Panc1 (cell line): ENCODE data around the gene EGFL7. TPM values are rescaled to one million over a fixed set of nuclear protein-coding genes. Genes with fewer than 3 reads are reported as not detected.

ENCODE experiments used
- ATAC-seq: fragments of 200-7000 bp; cut with Tn5 transposase; 2 replicates; pipeline ENCODE4 v1.9.1; 2020; ENCODE audit warnings: mild to moderate bottlenecking, moderate library complexity
- BruUV-seq: library from RNA; stranded (reverse); fragments of 400-500 nt; replicated peaks from 2 replicates; lab custom pipeline; 2021; lab: Mats Ljungman, UMichigan
- CTCF ChIA-PET: fragments of 300-600 bp; sonication (Branson Sonifier 250); formaldehyde crosslinking; loops from one replicate; lab custom pipeline; 2022; ENCODE audit warnings: antibody characterized with exemption; lab: Charles Lee
- POLR2A ChIA-PET: fragments of 300-600 bp; sonication (Branson Sonifier 250); formaldehyde crosslinking; loops from one replicate; lab custom pipeline; 2022; ENCODE audit warnings: antibody characterized with exemption; lab: Charles Lee
- DNase-seq: peaks from one replicate; pipeline ENCODE4 v3.0.0-alpha.2; 2010; ENCODE audit warnings: low read depth, low spot score
- H3K27ac ChIP-seq: 2 replicates; pipeline ENCODE4 v1.5.1; 2011; ENCODE audit warnings: mild to moderate bottlenecking, low read length, inconsistent platforms
- H3K27me3 ChIP-seq: fragments of 200-500 bp; sonication (Bioruptor generic); 2 replicates; pipeline ENCODE4 v1.6.0; 2014; ENCODE audit warnings: low read length, inconsistent platforms; ENCODE audit not compliant: control insufficient read depth, insufficient read depth
- H3K36me3 ChIP-seq: fragments of 200-500 bp; sonication (Bioruptor generic); 2 replicates; pipeline ENCODE4 v1.5.1; 2014; ENCODE audit warnings: inconsistent platforms, mild to moderate bottlenecking, low read length, moderate library complexity; ENCODE audit not compliant: control insufficient read depth, insufficient read depth
- H3K4me1 ChIP-seq: 2 replicates; pipeline ENCODE4 v1.5.1; 2011; ENCODE audit warnings: inconsistent platforms, mild to moderate bottlenecking, low read length, moderate library complexity; ENCODE audit not compliant: control insufficient read depth, insufficient read depth
- H3K4me3 ChIP-seq, 2 experiments: 2 replicates each; pipeline ENCODE4 v1.5.1; 2011 to 2012; ENCODE audit warnings: low read depth in 2 of 2, low read length in 2 of 2, mild to moderate bottlenecking in 2 of 2, inconsistent platforms in 1 of 2, moderate library complexity in 1 of 2
- H3K9me3 ChIP-seq: fragments of 200-500 bp; sonication (Bioruptor generic); 2 replicates; pipeline ENCODE4 v1.5.1; 2014; ENCODE audit warnings: low read depth, mild to moderate bottlenecking, inconsistent platforms, low read length, moderate library complexity; ENCODE audit not compliant: control insufficient read depth, insufficient read depth
- POLR2AphosphoS5 ChIP-seq: IDR thresholded peaks from 2 replicates; pipeline ENCODE4 v1.6.1; 2012; ENCODE audit warnings: mild to moderate bottlenecking, low read depth, low read length, moderate library complexity
- SIN3A ChIP-seq: IDR thresholded peaks from 2 replicates; pipeline ENCODE4 v1.6.1; 2012; ENCODE audit warnings: low read depth, mild to moderate bottlenecking, low read length, moderate library complexity, borderline replicate concordance; ENCODE audit not compliant: insufficient read depth
- TCF7L2 ChIP-seq: IDR thresholded peaks from 2 replicates; pipeline ENCODE4 v1.6.1; 2011; ENCODE audit warnings: mild to moderate bottlenecking, low read depth, low read length, inconsistent platforms
- in situ Hi-C: cut with HindIII; loops from 2 replicates; pipeline ENCODE4 v1.10.0; 2016; ENCODE audit warnings: low sequenced_read_pairs, low pct_unique_long_range_greater_than_20kb
- intact Hi-C: fragments of 100-400 bp; cut with micrococcal nuclease; formaldehyde crosslinking; loops from one replicate; pipeline ENCODE4 v1.10.0; 2022; ENCODE audit not compliant: unreplicated experiment
- total RNA-seq: library from RNA; stranded (reverse); gene quantifications from one replicate; pipeline ENCODE4 v1.2.1, GENCODE V29; 2021; ENCODE audit not compliant: unreplicated experiment
- TF ChIP-seq, protein P1 (sequence below): fragments of 450-650 bp; IDR thresholded peaks from 2 replicates; pipeline ENCODE4 v1.5.1; 2017; ENCODE audit warnings: mild to moderate bottlenecking
- TF ChIP-seq, protein P2 (sequence below), 2 experiments: IDR thresholded peaks; 2 replicates each; pipeline ENCODE4 v1.6.1; 2011 to 2012; ENCODE audit warnings: low read depth in 2 of 2, control low read depth in 1 of 2, low read length in 1 of 2, mild to moderate bottlenecking in 1 of 2, moderate library complexity in 1 of 2; ENCODE audit not compliant: insufficient read depth in 1 of 2

The EGFL7 gene
- total RNA-seq, 1 experiment from 2014 or later = 42.3 TPM

DNA sequence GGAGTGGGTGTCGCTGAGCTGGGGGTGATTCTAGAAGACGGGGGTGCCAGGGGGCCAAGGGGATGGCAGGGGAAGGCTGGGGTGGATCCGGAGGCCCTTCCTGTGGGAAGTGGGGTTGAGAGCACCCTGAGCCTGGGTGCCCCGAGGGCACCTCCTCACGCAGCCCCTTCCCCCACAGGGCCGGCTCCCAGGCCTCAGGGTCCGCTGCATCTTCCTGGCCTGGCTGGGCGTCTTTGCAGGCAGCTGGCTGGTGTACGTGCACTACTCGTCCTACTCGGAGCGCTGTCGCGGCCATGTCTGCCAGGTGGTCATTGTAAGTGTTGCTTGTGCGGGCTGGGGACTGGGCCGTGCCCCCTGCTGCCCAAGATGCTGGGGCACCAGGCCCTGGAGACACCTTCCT lies 54.7 kb downstream of the EGFL7 start:
- POLR2A ChIA-PET = no interaction called here

DNA sequence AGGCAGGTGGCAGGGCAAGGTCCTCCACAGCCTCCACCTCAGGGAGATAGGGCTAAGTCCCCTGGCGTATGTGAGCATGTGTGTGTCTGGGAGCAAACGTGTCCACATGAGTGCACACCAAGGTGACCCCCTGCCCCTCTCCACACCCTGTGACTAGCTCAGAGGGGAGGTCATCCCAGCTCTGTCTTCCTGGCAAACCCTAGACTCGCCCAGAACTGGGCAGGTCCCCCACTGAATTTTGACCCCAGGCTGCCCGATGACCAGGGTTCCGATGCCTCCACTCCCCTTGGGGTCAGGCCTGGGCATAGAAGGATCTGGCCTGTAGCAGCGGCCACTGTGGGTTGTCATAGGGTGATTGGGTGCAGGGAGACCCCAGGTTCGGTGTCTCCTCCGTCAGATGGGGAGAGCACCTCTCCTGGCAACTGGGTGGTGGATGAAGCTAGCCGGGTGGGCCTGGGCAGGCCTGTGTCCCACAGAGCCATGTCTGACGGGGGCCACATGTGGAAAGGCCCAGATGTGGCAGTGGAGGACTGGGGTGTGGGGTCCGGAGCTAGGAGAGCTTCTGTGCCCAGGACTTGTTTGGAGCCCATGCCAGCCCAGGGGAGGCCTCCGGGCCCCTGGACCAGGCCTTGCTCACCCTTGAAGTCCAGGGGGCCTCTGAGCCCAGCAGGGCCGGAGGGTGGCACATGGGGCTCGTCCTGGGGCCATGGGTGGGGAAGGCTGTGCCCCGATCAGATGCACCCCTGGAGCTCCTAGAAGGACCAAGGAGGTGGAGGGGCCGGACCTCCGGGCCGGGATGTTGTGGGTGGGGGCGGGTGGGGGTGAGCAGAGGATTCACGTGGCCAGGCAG lies 55.9 kb downstream of the EGFL7 start:
- no peak overlapping the region for H3K4me3 ChIP-seq
- no peaks in the 10 kb centered on the region for H3K27me3 ChIP-seq
- in situ Hi-C loops = no loop called here
- no peak overlapping the region for H3K27ac ChIP-seq
- POLR2A ChIA-PET = interaction anchor here (0.5 kb wide), 1 partner anchor 20 kb away, joined by 3 read pairs; no protein-coding TSS in a partner anchor
- BruUV-seq = no TSS peak
- no peaks in the 10 kb centered on the region for H3K9me3 ChIP-seq
- H3K36me3 ChIP-seq = no peaks in the 10 kb centered on the region
- TF ChIP-seq TCF7L2 = no peak
- TF ChIP-seq, protein P1, sequence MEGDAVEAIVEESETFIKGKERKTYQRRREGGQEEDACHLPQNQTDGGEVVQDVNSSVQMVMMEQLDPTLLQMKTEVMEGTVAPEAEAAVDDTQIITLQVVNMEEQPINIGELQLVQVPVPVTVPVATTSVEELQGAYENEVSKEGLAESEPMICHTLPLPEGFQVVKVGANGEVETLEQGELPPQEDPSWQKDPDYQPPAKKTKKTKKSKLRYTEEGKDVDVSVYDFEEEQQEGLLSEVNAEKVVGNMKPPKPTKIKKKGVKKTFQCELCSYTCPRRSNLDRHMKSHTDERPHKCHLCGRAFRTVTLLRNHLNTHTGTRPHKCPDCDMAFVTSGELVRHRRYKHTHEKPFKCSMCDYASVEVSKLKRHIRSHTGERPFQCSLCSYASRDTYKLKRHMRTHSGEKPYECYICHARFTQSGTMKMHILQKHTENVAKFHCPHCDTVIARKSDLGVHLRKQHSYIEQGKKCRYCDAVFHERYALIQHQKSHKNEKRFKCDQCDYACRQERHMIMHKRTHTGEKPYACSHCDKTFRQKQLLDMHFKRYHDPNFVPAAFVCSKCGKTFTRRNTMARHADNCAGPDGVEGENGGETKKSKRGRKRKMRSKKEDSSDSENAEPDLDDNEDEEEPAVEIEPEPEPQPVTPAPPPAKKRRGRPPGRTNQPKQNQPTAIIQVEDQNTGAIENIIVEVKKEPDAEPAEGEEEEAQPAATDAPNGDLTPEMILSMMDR = no peak
- TF ChIP-seq, protein P2, sequence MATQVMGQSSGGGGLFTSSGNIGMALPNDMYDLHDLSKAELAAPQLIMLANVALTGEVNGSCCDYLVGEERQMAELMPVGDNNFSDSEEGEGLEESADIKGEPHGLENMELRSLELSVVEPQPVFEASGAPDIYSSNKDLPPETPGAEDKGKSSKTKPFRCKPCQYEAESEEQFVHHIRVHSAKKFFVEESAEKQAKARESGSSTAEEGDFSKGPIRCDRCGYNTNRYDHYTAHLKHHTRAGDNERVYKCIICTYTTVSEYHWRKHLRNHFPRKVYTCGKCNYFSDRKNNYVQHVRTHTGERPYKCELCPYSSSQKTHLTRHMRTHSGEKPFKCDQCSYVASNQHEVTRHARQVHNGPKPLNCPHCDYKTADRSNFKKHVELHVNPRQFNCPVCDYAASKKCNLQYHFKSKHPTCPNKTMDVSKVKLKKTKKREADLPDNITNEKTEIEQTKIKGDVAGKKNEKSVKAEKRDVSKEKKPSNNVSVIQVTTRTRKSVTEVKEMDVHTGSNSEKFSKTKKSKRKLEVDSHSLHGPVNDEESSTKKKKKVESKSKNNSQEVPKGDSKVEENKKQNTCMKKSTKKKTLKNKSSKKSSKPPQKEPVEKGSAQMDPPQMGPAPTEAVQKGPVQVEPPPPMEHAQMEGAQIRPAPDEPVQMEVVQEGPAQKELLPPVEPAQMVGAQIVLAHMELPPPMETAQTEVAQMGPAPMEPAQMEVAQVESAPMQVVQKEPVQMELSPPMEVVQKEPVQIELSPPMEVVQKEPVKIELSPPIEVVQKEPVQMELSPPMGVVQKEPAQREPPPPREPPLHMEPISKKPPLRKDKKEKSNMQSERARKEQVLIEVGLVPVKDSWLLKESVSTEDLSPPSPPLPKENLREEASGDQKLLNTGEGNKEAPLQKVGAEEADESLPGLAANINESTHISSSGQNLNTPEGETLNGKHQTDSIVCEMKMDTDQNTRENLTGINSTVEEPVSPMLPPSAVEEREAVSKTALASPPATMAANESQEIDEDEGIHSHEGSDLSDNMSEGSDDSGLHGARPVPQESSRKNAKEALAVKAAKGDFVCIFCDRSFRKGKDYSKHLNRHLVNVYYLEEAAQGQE (IDR thresholded peaks at IDR 0.05; ENCODE audit: insufficient read depth in 1 of 2, low read depth in 2 of 2, low read length in 1 of 2) = no peak
- TF ChIP-seq POLR2AphosphoS5 = no peak
- TF ChIP-seq SIN3A = no peak
- ATAC-seq (no peak), DNase-seq (no peak)
- CTCF ChIA-PET = no interaction called here
- intact Hi-C loops = no loop called here
- H3K4me1 ChIP-seq = peaks cover 17% of the 10 kb centered on the region

More for the DNA sequence above, 54.7 kb downstream of the EGFL7 start:
- DNase-seq (no peak), ATAC-seq (no peak)
- Histone ChIP-seq H3K4me3 (no peak overlapping the region), H3K36me3 (no peaks in the 10 kb centered on the region), H3K27ac (no peak overlapping the region), H3K9me3 (no peaks in the 10 kb centered on the region), H3K4me1 (peaks cover 16% of the 10 kb centered on the region), H3K27me3 (no peaks in the 10 kb centered on the region)
- CTCF ChIA-PET = no interaction called here
- TF ChIP-seq, protein P2 (IDR thresholded peaks at IDR 0.05; ENCODE audit: insufficient read depth in 1 of 2, low read depth in 2 of 2, low read length in 1 of 2) = no peak
- no peak for TF ChIP-seq SIN3A
- no peak for TF ChIP-seq TCF7L2
- no peak for TF ChIP-seq POLR2AphosphoS5
- TF ChIP-seq, protein P1 = no peak
- in situ Hi-C loops = no loop called here
- intact Hi-C loops = no loop called here
- no TSS peak for BruUV-seq
